ENCODE measurements around the gene LDB2.

Gene LDB2

DNA sequence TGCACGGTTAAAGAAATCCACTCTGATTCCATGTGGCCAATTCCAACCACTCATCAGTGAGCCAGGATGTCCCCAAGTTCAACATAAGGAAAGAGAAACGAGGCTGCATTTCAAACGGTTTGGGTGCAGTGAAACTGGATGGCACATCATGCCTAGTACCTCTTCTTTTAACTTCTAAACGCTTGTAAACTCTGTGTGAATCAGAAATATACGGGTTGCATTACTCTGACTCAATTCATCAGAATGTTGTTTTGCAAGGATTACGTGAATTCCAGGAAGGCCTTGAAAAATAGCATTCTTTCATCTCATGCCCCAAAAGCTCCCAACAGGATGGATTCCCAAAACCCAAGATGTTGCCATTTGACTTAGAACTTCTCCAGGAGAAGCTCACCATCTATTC, 270.4 kb downstream of the LDB2 start:
- no peak for DNase-seq

DNA sequence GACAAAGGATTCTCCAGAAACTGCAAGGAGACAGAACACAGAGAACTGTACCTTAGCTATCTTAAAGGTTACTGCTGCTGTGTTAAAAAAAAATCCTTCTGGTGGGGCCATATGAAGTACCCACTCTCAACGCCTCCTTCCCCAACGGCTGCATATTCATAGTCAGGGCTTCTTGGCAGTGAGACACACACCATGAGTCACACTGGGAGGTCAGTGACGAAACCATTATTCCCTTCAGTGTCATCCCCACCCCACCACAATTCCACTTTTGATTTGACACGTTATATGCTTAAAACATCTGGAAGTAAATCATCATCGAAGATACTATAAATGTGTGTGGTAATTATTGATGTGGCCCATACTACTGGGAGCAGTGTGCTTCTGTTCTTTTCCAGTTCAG, 271.5 kb downstream of the LDB2 start:
- no peak for DNase-seq

DNA sequence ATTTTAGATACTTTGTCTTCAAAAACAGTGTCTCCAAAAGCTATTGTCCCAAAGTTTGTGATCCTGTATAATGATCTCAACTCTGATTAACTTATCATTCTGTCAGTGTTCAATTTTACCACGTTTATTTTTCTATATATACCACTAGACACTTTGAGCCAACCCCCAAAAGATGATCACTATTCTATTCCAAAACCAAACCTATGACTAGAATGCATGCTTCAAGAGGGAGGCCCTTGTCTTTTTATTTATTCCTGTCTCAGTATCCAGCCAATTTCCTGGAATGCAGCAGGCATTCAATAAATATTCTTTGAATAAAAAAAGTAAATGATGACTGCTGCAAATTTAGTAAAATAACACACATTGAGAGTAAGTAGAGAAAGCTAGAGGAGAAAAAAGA, 275.6 kb downstream of the LDB2 start:
- DNase-seq = no peak

DNA sequence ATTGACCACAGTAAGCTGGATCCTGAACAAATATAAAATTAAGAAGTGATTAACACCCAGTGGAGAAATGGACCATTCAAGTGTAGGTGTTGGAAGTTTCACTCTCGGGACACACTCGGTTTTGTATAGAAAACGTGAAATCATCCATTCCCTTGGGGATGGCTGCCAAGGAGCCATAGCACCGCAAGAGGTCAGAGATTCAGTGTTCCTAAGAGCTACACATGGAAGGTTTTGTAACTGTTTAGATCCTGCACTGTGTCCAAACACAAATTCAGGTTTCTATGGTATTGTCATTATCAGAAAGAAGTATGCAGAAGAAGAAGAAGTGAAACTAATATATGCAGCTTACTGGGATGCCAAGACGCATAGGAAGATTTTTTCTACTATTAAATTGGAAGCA, 281.0 kb downstream of the LDB2 start:
- no peak for DNase-seq

DNA sequence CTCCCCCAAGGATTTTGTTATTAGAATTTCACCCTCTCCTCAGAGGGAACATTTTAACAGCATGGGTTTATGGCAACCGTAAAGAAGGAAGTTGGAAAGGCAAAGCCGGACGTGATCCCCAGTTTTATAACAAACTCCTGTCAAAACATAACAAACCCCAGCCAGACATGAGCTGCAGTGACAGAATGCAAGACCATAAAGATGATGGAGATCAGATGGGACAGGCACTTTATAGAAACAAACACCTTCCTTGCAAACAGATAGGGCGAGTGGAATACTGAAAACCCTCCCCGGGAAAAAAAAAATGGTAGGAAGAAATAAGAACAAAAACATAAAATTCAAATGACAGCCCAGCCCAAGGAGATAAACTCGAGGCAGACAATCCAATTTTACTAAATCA, 281.4 kb downstream of the LDB2 start:
- no peak for DNase-seq

DNA sequence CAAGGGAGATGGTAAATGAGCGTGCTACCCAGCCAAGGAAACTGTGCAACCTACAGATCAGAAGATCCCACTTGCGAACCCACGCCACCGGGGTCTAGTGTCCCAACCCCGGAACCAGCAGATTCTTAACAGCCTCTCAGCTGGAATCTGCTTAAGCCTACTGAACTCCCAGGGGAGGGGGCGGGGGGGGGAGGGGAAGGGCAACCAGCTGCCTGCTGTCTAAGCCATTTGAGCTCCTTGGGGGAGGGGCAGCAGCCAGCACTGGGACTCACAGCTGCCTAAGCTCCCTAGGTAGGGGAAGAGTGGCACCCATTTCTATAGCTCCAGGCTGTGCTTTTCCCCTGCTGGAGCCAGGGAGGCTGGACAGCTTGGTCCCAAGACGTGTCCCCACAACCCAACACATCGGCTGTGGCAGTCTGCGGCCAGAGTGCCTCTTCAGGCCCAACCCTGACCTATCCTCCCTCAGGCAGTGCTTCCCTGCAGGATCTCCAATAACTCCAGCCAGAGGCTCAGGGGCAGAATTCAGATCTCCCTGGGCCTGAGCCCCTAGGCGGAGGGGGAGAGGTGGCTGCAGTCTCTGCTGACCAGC, 289.2 kb downstream of the LDB2 start:
- DNase-seq = no peak

DNA sequence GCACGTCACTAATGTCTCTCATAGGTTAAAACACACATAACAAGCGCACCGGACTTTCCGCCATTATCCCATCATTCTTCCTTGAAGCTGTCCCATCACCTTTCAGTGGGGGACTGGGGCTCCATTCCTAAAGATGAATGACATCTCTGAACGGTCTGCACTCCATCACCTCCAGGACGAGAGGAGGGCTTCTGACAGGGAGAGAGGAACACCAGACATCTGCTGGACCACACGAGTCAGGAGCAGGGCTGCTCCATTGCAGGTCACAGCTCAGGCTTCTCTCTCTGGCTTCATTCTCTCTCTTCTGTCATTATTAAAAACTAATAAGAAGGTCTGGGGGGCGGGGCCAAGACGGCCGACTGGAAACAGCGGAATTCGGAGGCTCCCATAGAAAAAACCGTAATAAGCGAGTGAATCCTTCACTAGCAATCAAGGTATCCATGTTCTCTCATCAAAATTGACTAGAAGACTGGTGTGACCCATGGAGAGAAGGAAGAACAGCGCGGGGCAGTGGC, 289.8 kb downstream of the LDB2 start:
- DNase-seq = no peak

DNA sequence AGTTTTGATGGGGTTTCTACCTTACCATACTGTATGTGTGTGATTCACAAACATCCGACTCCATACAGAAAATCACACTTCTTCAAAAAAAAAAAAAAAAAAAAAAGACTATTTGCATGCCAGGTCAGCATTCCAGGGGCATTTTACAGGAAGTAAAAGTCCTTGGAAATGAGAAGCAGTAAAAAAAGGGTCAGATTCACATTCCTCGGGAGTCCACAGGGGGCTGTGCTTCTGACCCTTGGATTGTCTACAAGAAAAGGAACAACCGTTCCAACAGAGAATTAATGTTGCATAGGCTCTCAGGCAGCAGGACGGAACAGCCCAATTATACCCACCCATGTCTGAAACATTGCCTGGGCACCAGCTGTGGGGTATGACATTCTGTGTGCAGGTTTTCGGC, 290.3 kb downstream of the LDB2 start:
- no peak for DNase-seq

DNA sequence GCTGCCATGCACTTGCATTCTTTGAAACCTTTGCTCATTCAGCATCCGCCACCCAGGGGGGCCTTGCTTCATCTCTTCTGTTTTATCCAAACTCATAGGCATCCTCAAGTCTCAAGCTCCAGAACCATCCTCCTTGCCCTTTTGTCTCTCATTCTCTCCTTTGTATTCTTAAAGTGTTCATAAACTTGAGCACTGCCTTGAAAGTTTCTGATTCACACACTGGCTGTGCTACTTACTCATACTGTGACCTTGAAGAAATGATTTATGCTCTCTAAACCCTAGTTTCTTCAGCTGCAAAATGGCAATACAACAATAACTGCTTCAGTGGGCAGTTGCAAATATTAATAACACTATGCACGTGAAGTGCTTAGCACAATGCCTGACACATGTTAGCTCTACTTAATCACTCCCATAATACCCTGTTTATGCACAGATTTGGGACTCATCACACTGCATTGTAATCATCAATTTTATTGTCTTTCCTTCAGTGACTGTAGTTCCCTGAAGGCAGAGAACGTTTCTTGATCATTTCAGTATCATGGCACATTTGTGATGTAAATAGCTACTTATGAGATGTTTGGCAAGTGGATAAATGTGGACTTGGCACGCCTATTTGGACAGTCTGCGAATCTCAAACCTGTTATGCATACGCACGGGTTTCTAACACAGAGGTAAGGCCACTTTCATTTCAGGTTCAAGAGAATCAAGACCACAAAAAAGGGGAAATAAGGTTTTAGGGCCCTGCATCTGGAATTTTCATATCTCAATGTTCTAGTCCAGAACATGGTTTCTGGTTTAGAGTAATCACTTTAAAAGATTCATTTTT, 291.0 kb downstream of the LDB2 start:
- DNase-seq = no peak

DNA sequence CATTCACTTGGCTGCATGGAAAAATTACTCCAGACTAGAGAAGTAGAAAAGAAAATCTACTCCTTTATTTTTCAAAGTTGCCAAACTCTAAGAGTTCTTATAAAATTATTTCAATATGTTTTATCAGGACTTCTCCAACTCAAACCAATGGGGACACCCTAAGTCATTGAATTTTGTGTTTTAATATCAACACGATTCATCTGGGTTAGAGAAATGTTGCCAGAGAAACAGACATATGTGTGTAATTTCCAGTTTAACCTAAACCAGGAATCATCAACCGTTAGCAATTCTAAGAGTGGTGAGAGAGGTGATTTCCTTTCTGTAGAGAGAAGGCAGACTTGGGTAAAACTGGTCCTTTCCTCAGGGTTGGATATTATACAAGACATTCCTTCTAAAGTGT, 291.8 kb downstream of the LDB2 start:
- DNase-seq = no peak

DNA sequence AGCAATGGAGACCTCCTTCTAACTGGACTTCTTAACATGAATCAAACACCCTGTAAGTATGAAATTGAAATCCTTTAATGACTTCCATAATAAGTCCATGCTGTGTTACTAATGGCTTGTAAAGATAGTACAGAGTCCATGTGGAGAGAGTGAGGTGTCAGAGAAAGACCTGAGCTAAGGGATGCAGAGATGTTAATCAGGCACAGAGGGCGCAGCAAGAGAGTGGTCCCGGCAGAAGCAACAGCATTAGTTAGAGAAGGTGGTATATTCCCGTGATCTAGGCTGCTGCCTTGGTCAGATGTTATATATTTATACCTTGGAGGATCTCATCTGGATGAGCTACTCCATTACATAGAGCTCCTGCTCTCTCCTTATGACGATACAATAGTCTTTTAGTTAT, 295.3 kb downstream of the LDB2 start:
- DNase-seq = no peak

DNA sequence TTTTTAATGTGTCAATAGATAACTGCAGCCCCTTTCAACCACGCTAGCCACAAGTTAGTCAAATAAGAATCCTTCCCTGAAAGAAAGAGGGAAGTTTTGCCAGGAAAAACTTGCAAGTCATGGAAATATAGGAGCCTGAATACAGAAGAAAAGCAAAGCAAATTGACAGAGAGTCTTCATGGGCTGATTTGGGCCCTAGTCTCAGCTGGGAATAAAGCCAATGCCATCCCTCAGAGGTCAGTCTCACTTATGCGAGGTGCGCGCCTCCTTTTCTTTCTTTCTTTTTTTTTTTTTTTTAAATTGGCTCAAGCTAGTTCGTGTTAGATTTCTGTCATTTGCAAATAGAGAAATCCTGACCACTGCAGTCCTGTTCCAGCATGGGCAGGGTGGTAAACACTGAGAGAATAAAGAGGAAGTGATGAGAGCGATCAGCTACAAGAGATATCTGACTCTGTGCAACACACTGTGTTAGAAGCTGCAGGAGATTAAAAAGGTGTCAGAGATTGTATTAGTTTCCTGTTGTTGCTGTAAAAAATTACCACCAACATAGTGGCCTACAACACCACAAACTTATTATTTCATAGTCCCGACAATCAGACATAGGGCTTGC, 299.7 kb downstream of the LDB2 start:
- DNase-seq = no peak

DNA sequence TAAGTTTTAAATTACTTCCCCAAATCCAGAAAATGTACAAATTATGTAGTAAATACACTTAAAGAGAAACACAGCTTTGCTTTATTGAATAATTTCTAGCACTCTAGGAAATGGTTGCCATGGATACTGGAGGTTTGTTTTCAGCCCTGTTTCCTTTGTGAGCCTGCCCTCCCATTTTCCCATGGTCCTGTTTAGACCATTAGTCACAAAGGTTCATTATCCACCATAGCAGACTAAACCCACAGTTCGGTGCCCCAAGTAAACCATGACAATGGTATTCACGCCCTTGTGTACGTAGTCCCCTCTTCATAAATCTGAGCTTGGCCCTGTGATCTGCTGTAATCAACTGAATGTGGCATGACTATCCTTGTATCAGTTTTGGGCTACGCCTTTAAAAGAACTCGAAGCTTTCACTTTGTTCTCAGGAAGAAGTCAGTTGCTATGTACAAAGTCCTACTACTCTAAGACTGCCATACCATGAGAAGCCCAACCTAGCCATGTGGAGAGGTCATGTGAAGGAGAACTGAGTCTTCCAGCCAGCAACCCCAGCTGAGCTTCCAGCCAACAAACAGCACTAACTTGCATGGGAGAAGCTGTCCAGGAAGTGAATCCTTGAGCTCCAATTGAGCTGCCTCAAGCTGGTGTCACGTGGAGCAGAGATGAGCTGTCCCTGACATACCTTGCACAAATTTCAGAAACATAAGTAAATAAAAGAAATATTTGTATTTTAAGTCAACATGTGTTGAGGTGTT, 300.4 kb downstream of the LDB2 start:
- DNase-seq = no peak

DNA sequence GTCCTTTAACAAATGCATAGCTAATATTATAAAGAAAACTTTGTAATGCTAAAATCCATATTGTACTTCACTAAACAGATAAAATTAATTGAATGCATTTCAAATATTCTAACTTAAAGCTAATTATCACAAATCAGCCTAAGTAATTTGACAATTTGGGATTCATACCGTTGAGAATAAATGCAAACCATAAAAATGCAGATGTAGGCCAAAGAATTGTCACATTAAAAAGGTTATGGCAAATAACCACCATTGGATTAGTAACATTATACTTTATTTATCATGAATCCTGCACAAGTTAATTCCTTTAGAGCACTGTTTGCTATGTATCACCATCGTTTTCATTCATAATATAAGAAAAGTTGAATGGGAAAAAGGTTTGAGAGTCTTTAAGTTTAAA, 301.0 kb downstream of the LDB2 start:
- DNase-seq = no peak

DNA sequence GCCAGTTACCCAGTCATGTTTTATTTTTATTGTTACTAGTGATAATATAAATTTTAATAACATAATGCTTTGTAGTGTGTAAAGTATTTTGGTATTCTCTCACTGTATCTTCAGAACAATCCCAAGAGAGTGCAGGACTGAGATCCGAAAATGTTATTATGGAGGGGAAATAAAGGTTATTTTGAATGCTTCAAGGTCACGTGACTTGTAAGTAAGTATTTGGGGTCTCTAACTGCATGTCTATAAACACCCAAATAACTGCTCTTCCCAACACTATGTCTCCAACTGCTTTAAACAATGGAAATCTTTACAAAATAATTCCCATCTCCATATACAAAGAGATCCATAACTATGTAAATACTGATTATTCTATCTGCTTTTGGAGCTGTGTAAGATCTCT, 302.2 kb downstream of the LDB2 start:
- no peak for DNase-seq

DNA sequence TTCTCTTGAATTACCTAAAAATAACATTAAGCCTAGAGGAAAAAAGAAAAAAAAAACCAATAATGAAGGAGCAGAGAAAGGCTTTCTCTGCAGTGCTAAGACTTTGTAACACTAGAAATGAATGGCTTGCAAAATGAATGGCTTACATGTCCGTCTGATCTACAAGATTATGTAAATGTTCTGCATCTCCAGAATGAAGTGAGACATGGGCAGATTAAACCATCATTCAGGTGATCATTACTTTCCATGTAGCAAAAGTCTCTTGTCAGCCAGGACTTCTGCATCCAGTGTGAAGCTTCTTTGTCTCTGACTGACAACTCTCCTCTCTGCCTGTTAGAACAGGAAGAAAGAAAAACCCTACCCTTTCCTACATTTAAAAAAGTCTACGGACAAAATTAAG, 304.3 kb downstream of the LDB2 start:
- DNase-seq = no peak

DNA sequence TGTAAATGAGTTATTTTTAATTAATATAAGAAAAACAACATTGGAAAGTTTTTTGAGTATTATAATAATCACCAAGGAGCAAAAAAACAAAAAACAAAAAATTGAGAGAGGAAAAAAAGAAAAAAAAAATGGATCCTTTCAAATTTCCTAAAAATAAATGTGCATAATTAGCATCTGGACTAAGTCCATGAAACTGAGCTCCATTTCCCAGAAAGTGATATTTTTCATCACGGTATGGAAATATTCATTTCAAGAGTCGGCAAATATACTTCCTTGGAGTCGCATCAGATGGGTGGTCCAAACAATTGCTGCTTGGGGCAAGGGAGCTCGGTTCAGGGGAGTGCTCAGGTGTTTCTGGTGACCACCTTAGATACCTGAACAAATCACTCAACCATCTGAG, 305.1 kb downstream of the LDB2 start:
- no peak for DNase-seq

DNA sequence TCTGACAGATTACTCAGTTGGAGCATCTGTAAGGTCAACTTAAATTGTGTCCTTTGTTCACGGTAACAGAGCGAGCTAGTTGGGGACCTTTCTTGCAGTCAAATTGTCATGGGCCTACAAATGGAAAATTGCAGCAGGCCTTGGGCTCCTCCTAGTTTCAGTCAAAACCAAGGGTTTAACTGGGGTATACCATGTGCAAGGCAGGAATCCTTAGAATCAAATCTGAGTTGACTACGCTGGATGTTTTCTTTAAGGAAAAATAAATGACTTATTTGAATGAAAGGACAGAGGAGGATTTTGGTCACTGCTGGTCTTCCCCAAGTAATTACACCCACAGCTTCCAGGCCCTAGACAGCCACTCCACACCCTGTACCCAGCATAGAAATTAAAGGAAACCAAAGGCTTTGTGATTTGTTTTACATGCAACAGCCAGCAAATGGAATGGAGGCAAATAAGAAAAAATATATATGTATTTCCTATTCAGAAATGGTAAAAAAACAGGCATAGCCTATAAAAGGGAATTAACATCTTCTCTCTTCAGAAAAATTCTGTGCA, 307.1 kb downstream of the LDB2 start:
- DNase-seq = no peak

DNA sequence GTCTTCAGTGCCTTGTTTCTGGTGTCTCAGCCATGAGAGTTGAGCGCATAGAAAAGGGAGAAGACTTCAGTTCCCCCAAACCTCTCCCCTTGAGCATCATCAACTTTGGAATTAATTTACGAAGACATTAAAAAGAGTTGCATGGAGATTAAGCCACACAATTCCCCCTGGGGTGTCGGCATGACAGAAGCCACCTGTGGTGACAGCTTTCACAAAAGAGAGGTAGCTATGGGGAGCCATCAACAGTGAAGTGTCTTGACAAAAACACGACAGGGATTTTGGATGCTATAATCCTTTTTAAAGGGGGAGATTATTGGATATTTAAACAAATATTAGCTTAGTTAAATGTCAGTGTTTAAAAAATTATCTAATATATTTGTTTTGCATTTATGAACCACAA, 307.6 kb downstream of the LDB2 start:
- DNase-seq = no peak

DNA sequence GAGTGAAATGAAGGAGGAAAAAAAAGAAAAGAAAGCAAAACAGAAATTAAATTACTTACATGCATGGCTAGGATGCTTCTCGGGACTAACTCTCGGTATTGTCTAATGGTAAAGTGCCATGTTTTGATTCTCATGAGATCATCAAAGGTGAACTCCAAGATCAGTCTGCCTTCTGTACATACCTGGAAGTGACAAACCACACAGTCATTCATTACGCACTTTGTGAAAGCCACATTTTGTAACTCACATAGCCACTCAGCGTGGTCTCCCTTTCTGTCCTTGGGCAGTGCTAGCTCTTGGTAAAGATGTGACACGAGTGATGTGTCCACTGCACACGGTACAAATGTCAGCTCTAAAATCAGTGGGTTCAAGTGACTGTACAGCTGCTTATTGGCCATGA, 309.8 kb downstream of the LDB2 start:
- no peak for DNase-seq

DNA sequence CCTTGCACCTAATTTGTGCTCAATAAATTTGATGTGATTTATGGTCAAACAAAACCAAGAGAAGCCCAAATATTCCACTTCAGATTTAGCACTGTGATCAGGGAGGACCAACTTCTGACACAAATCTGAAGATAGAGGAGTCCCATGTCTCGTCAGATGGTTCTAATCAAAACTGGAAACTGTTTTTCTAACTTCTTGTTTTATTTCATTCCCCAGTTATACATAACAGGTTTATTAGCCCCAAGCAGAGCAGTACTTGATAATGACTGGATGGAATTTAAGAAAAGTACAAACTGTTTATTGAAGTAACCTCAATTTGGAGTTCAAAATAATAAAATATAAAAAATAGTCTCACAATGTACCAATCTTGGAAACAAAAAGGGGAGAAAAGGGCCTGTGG, 310.3 kb downstream of the LDB2 start:
- DNase-seq = no peak

DNA sequence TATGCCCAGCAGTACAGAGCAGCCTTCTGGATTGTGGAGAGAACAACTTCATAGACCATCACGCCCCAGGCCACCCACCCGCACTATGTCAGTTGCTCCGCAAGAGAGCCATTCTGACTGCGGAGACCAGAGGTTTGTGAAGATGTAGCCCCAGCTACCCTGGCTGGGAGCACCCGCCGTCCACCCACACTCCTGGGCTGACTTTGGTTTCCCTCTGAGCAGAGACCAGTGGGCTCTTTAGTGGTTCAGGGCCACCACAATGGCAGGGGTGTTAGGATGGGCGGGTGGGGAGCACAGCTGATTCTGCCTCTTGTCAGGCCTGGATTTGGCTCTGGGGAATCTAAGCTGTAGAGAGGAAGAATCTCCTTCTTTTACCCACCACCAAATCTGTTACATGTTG, 313.4 kb downstream of the LDB2 start:
- no peak for DNase-seq

DNA sequence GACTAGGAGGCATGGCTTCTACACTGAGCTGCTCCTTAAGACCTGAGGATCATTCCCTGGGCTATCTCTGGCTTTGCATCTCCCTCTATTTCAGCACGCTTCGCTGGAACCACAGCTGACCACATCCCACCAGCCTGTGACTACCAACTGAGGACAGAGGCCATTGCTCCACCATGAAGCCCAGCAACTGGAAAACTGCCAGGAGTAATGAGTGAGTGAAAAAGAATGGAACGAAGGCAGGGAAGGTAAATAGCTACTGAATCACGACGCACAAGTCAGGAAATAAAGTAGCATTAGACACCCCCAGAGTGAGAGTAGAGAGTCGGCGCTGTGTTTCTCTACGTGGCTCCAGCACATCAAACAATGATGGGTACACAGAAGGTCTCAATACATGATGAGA, 314.7 kb downstream of the LDB2 start:
- DNase-seq = no peak
